Tibial nerve (tissue), 4 donors: ENCODE results near the gene NCF2. TPM values are rescaled to one million over a fixed set of nuclear protein-coding genes. Genes with fewer than 3 reads are reported as not detected.

Experiments used
- DNase-seq, 2 donors: peaks; one replicate each; pipeline ENCODE4 v3.0.0-alpha.2; 2019; ENCODE audit warnings: low spot score in 2 of 2
- H3K27ac ChIP-seq, 4 donors: fragments of 200-600 bp; sonication (generic) in 3 of 4; one replicate each; pipeline ENCODE4 v1.5.1; 2017 to 2019; ENCODE audit warnings: mild to moderate bottlenecking in 1 of 4
- H3K27me3 ChIP-seq, 2 donors: fragments of 200-600 bp; sonication (generic) in 1 of 2; one replicate each; pipeline versions ENCODE4 v1.5.1 to v1.6.0; 2017 to 2019
- H3K36me3 ChIP-seq, 3 donors: fragments of 200-600 bp; sonication (generic); one replicate each; pipeline ENCODE4 v1.5.1; 2018 to 2019
- H3K4me1 ChIP-seq, 4 donors: fragments of 200-600 bp; sonication (generic) in 3 of 4; one replicate each; pipeline ENCODE4 v1.5.1; 2017 to 2019
- H3K4me3 ChIP-seq, 4 donors: fragments of 200-600 bp; sonication (generic) in 3 of 4; one replicate each; pipeline ENCODE4 v1.5.1; 2017 to 2019; ENCODE audit warnings: mild to moderate bottlenecking in 1 of 4, moderate library complexity in 1 of 4
- H3K9me3 ChIP-seq, 4 donors: fragments of 200-600 bp; sonication (generic) in 3 of 4; one replicate each; pipeline ENCODE4 v1.5.1; 2017 to 2019
- CTCF ChIP-seq, 5 experiments: fragments of 200-600 bp in 3 of 5; fragments of 450-650 bp in 2 of 5; sonication (generic) in 3 of 5; IDR thresholded peaks; one replicate each; pipeline ENCODE4 v1.5.1; 2016 to 2019; ENCODE audit warnings: antibody characterized with exemption in 5 of 5, mild to moderate bottlenecking in 3 of 5, moderate library complexity in 2 of 5
- EP300 ChIP-seq, 2 donors: sonication (generic); formaldehyde crosslinking; IDR thresholded peaks; one replicate each; pipeline ENCODE4 v1.6.1; 2017; ENCODE audit warnings: antibody characterized with exemption in 2 of 2, mild to moderate bottlenecking in 1 of 2
- POLR2A ChIP-seq, 2 donors: fragments of 450-650 bp; IDR thresholded peaks; one replicate each; pipeline ENCODE4 v1.6.1; 2017; ENCODE audit warnings: antibody characterized with exemption in 2 of 2, mild to moderate bottlenecking in 2 of 2, moderate library complexity in 2 of 2
- WGBS, 2 donors: methylation state at CpG; one replicate each; pipeline ENCODE4 v1.1.5; 2018; 5-methylcytosine and 5-hydroxymethylcytosine counted together
- total RNA-seq, 4 donors: library from RNA; depleted of rRNA; stranded (reverse); fragments of >200 nt; gene quantifications; one replicate each; pipeline ENCODE4 v1.1.0, GENCODE V29; 2016

The NCF2 gene
- total RNA-seq, 4 donors from 2014 or later, result 9.6 to 21.0 (median 17.1) TPM

- H3K36me3 ChIP-seq, result no peaks in the 10 kb centered on the region
- TF ChIP-seq CTCF (IDR thresholded peaks at IDR 0.05), result no peak
- TF ChIP-seq POLR2A (IDR thresholded peaks at IDR 0.05), result no peak
- TF ChIP-seq EP300 (IDR thresholded peaks at IDR 0.05), result no peak
- no peaks in the 10 kb centered on the region for H3K9me3 ChIP-seq
- 71 to 85% methylated on average over 12 of the region's 12 CpGs for WGBS, 2 donors
- peak overlapping the region in 1 of 4 donors; percentile 36 for H3K27ac ChIP-seq
- H3K4me1 ChIP-seq, result peaks cover 0 to 13% (median 0%) of the 10 kb centered on the region in 4 donors
- DNase-seq, result no peak
- no peaks in the 10 kb centered on the region for H3K27me3 ChIP-seq
- no peak overlapping the region for H3K4me3 ChIP-seq
Measured at GRCh38 chr1:183582021-183582713, 8.1 kb downstream of the NCF2 start.

- peak in 1 of 2 donors; percentile 14 for DNase-seq
- no peaks in the 10 kb centered on the region for H3K36me3 ChIP-seq
- H3K27ac ChIP-seq, result peak overlapping the region in 1 of 4 donors; percentile 17
- H3K27me3 ChIP-seq, result no peaks in the 10 kb centered on the region
- no peak for TF ChIP-seq POLR2A (IDR thresholded peaks at IDR 0.05)
- TF ChIP-seq CTCF (IDR thresholded peaks at IDR 0.05), result no peak
- TF ChIP-seq EP300 (IDR thresholded peaks at IDR 0.05), result peak in 1 of 2 donors; percentile 51
- H3K4me3 ChIP-seq, result no peak overlapping the region
- H3K9me3 ChIP-seq, result no peaks in the 10 kb centered on the region
- 34 to 40% methylated on average over 8 of the region's 8 CpGs for WGBS, 2 donors
- peaks cover 0 to 14% (median 0%) of the 10 kb centered on the region in 4 donors for H3K4me1 ChIP-seq
Measured at GRCh38 chr1:183580281-183580682, 10.0 kb downstream of the NCF2 start.

- Histone ChIP-seq H3K4me3 (no peak overlapping the region), H3K27ac (peak overlapping the region in 2 of 4 donors; percentile 11 to 36), H3K36me3 (no peaks in the 10 kb centered on the region), H3K27me3 (no peaks in the 10 kb centered on the region), H3K4me1 (peaks cover 0 to 14% (median 0%) of the 10 kb centered on the region in 4 donors), H3K9me3 (no peaks in the 10 kb centered on the region)
- no peak for TF ChIP-seq CTCF (IDR thresholded peaks at IDR 0.05)
- no peak for TF ChIP-seq EP300 (IDR thresholded peaks at IDR 0.05)
- no peak for TF ChIP-seq POLR2A (IDR thresholded peaks at IDR 0.05)
- no peak for DNase-seq
- WGBS, 2 donors, result 78 to 100% methylated on average over 2 of the region's 2 CpGs
Measured at GRCh38 chr1:183578856-183579255, 11.4 kb downstream of the NCF2 start.

GRCh38 chr1:183577897-183578465 is 12.3 kb downstream of the NCF2 start:
- TF ChIP-seq EP300 (IDR thresholded peaks at IDR 0.05) (no peak), CTCF (IDR thresholded peaks at IDR 0.05) (no peak), POLR2A (IDR thresholded peaks at IDR 0.05) (no peak)
- no peaks in the 10 kb centered on the region for H3K36me3 ChIP-seq
- H3K9me3 ChIP-seq, result no peaks in the 10 kb centered on the region
- H3K27ac ChIP-seq, result peak overlapping the region in 1 of 4 donors; percentile 36
- no peaks in the 10 kb centered on the region for H3K27me3 ChIP-seq
- peaks cover 0 to 14% (median 0%) of the 10 kb centered on the region in 4 donors for H3K4me1 ChIP-seq
- no peak for DNase-seq
- no peak overlapping the region for H3K4me3 ChIP-seq
- WGBS, 2 donors, result 82 to 84% methylated on average over 7 of the region's 7 CpGs

- no peak overlapping the region for H3K4me3 ChIP-seq
- 40 to 46% methylated on average over 8 of the region's 8 CpGs for WGBS, 2 donors
- TF ChIP-seq POLR2A (IDR thresholded peaks at IDR 0.05) (no peak), CTCF (IDR thresholded peaks at IDR 0.05) (no peak), EP300 (IDR thresholded peaks at IDR 0.05) (no peak)
- peaks cover 0 to 14% (median 0%) of the 10 kb centered on the region in 4 donors for H3K4me1 ChIP-seq
- no peaks in the 10 kb centered on the region for H3K27me3 ChIP-seq
- H3K9me3 ChIP-seq, result no peaks in the 10 kb centered on the region
- peak overlapping the region in 1 of 4 donors; percentile 55 for H3K27ac ChIP-seq
- H3K36me3 ChIP-seq, result no peaks in the 10 kb centered on the region
- no peak for DNase-seq
Measured at GRCh38 chr1:183576537-183576936, 13.7 kb downstream of the NCF2 start.
